AG09319 (cell line): ENCODE results near the gene DCLK1.

ENCODE experiments used
- DNase-seq: peaks from one replicate; pipeline ENCODE4 v3.0.0-alpha.2; 2010; ENCODE audit warnings: low read depth; ENCODE audit errors: extremely low read depth
- CTCF ChIP-seq: IDR thresholded peaks from 2 replicates; pipeline ENCODE4 v1.5.1; 2011; ENCODE audit warnings: low read depth, mild to moderate bottlenecking, inconsistent platforms, low read length, moderate library complexity

Gene DCLK1

GRCh38 chr13:36062249-36062648 is 68.9 kb downstream of the DCLK1 start:
- TF ChIP-seq CTCF: no peak
- no peak for DNase-seq

- no peak for TF ChIP-seq CTCF
- DNase-seq: no peak
Observed at GRCh38 chr13:36061621-36062020, 69.6 kb downstream of the DCLK1 start.

- TF ChIP-seq CTCF: no peak
- DNase-seq: no peak
Observed at GRCh38 chr13:36061054-36061453, 70.1 kb downstream of the DCLK1 start.

- TF ChIP-seq CTCF: no peak
Observed at GRCh38 chr13:36059321-36059720, 71.9 kb downstream of the DCLK1 start.

GRCh38 chr13:36058116-36058515 is 73.1 kb downstream of the DCLK1 start:
- DNase-seq: no peak
- no peak for TF ChIP-seq CTCF

More at GRCh38 chr13:36059321-36059720, 71.9 kb downstream of the DCLK1 start:
- no peak for DNase-seq

- TF ChIP-seq CTCF: no peak
- DNase-seq: no peak
Observed at GRCh38 chr13:36057547-36057946, 73.6 kb downstream of the DCLK1 start.

- no peak for DNase-seq
- no peak for TF ChIP-seq CTCF
Observed at GRCh38 chr13:36057041-36057440, 74.1 kb downstream of the DCLK1 start.
